Mucosa of gallbladder (tissue), 1 donor: ENCODE data around the gene SLC25A20. TPM values are rescaled to one million over a fixed set of nuclear protein-coding genes. Genes with fewer than 3 reads are reported as not detected.

Experiments
- DNase-seq: peaks from one replicate; pipeline ENCODE4 v3.0.0-alpha.2; 2020; ENCODE audit warnings: low spot score
- total RNA-seq: library from RNA; stranded (reverse); gene quantifications from one replicate; pipeline ENCODE4 v1.2.1, GENCODE V29; 2021
- donor health status: DM: no; HTN: no; CAD: no.

The SLC25A20 gene
- total RNA-seq, 1 donor from 2014 or later, result 24.4 TPM

DNA sequence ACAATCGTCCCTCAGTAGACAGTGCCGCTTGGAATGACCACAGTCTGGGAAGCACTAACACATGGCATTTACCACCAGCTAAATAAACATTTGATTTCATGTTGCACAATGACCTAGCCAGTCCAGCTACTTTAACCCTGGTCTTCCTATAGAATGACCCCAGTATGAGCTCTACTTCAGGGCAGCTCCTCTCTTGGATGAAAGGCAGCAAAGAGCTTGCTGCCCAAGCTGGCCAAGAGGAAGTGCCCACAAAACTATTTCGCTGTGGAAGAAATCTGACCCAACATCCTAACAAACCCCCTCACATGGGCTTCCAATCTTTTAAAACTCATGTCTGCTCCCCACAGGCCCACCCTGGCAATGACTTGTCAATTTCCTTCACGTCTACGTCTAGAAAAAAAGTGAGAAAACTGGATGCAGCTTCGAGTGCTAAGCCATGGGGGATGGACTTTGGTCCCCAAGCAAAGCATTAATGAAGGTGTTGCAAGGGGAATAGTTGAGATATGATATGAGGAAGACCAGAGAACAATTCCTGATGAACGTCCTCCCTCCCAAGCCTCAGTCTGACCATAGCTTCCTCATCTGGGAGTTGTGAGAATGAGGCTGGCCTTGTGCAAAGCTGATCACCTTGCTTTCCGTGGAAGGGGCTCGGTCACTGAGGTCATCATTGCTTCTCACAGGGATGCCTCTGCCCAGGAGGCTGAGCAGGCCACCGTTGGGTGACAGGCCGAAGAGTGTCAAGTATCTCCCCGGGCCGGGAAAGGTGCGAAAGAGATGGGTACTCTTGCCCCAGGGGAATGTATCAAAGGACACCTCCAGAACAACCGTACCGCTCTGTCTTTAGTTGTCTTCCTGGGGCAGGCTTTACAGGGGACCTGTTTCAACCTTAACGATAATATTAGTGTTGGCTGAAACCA lies 964 bp downstream of the SLC25A20 start:
- no peak for DNase-seq

DNA sequence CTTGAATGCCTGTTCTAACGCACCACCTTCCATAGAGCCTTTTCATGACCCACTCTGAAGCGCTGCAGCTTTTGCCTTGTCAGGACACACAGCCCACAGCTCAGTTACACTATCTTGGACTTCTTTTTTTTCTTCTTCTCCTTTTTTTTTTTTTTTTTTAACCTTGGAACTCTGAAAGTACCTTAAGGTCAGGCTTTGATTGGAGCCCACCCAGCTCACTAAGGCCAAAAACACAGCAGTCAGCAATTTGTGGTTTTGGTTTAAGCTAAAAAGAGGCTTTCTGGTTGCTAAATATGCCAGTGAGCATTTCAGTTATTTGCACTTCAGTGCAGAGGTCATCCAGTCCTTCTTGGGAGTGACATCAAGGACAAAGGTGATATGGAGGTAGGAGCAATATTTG lies 1.7 kb downstream of the SLC25A20 start:
- no peak for DNase-seq

DNA sequence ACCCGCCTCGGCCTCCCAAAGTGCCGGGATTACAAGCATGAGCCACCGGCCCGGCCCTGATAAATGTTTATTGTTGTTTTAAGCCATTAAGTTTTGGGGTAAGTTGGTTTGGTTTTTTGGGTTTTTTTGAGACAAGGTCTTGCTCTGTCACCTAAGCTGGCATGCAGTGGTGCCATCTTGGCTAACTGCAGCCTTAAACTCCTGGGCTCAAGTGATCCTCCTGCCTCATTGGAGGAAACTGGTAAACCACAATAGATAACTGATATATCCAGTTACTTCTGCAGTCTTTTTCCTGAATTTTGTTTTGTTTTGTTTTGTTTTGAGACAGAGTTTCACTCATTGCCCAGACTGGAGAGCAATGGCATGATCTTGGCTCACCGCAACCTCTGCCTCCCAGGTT lies 4.2 kb downstream of the SLC25A20 start:
- DNase-seq, result no peak

DNA sequence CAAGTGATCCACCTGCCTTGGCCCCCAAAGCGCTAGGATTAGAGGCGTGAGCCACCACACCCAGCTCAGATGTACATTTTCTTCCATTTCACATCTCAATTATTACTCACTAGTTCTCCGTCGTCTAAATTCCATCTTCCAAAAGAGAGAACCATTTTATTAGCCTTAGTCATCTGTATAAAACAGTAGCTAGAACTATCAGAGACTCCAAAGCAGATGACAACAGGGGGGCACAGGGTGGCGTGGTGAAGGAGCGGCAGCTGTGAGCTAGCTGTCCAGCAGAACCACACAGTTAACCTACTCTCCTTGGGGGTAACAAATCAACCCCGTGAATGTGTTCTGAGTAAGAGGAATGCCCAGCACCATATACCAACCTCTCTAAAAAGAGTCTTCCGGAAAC lies 7.1 kb downstream of the SLC25A20 start:
- DNase-seq, result no peak

DNA sequence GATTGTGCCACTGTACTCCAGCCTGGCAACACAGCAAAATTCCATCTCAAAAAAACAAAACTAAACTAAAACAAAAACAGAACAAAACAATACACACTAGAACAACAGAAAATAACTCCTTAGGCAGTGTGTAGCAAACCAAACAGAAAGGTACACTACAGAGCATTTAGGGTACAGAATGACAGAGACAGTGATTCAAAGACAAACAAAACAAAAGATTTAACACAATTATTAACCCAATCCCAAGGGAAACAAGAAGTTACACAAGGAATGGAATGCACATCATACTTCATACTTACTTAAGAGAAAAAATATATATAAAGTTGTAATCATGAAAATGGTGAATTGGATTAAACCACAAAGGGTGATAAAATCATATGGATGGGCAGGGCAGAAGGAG lies 12.9 kb downstream of the SLC25A20 start:
- DNase-seq, result no peak

DNA sequence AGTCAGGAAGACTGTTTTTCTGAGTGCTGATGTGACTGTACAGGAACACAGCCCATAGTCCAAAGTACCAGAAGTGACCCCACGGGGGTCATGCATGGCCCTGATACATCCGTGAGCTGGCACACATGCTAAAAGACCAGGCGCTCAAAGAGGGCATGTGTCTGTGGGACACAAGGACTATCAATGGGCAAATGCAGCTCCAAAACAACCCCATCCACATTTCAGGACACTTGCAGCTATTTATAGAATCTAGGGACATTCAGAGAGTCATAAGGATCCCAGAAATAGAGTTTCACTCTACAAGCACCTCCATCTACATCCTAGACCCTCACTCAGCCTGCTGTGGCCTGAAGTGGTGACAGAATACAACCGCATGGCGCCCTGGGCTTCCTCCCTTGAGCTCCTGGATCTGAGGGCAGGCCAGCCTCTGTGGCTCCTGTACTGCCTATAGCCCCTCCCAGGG lies 17.0 kb downstream of the SLC25A20 start:
- DNase-seq, result no peak

DNA sequence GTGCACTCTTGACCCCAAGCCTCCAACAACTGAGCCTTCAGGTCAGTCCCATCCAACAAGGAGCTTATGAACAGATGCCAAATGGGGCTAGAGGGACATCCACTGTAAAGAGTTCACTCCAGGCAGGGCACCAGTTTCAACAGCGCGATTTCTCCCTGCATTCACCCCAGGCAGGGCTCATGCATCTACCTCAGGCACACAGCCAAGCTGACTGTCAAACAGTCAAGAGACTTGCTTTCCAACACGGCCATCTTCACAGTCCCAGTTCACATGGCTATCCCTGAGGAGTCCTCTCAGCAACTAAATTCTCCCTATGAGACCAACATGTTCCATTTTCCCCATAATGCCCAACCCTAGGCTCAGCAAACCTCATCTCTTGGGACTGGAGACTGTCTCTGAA lies 17.7 kb downstream of the SLC25A20 start:
- no peak for DNase-seq

DNA sequence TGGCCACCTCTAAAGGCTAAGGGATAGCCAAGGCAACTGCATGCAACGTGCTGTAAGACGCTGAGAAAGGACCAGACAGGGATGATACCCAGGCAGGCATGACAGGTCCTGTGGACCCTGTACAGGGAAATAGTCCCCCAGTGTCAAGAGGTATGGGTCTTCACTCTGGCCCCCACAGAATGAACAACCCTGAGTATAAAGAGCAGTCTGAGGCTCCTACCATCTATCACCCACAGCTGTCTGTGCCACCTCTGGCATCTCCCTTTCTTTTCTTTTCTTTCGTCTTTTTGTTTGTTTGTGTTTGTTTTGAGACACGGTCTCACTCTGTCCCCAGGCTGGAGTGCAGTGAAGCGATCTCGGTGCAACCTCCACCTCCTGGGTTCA lies 18.7 kb downstream of the SLC25A20 start:
- no peak for DNase-seq

DNA sequence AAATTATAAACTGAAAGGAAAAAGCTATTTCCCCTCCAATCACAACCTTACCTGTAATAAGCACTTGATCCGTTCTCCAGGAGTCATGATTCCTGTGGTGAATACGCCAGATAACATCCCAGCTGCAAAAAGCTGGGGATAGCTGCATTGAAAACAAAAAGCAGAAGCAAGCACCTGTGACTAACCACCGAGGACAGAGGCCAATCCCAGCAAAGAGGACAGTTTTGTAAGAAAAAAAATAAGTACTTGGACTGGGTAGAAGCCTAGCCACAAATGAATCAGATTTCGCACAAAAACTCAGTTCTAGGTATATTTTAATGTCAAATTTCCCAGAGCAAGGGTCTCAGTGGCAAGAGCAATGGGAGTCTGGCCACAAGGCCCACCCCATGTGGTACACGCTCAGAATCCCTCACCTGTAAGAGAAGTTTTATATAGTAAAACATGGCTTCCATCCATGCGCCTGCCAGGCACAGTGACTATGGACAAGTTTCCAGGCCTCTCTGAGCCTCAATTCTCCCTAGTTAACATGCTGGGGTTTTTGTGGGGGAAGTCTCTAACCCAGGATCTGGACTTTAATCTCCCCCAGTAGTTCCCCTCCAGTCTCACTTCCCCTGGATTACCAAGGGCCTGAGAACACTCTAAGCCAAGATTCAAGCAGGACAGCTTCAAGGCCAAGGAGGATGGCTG lies 19.2 kb downstream of the SLC25A20 start:
- DNase-seq, result no peak

DNA sequence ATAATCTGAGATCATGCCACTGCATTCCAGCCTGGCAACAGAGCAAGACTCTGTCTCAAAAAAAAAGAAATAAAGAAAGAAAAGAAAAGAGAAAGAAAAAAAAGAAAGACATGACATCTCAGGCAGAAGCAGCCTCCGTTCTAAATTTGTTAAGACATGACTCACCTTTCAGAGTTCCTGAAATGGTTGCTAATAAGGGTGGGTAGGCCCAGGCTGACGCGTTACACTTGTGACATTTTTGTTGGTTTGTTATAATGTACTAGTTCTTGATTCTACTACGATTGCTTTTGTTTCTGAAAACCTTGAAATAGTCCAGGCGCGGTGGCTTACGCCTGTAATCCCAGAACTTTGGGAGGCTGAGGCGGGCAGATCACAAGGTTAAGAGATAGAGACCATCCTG lies 21.0 kb downstream of the SLC25A20 start:
- DNase-seq, result no peak

DNA sequence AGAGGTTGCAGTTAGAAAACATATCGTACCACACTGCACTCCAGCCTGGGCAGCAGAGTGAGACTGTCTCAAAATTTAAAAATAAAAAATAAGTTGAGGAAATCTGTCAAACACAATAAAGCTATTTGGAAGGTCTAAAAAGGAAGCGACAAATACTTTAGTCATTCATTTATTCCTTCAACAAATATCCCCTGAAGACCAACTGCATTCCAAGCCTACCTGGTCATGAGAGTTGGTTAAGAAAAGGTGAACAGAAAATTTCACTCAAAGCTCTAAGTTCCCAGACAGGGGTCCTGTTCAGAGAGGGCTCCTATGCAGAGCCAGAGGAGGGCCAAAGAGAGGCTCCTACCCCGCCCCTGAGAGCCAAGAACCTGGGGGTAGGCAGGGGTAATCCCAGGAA lies 35.6 kb downstream of the SLC25A20 start:
- no peak for DNase-seq

DNA sequence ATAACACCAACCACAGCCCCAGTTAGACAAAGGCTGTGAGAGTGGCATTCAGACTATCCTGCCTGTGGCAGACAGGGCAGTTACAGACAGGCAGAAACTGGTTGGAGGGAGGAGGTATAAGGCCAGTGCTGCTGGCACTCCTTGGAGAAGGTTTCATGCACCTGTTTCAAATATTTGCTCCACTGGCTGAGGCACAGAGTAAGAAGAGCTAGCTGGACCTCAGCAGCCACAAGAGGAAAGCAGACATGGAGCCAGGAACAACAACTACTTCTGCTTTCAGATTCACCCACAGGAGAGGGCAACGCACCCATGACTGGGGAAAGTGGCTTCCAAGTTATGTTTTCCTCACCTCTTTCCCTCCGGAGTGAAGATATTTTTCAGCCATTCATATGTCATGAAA lies 39.5 kb downstream of the SLC25A20 start:
- DNase-seq, result no peak

DNA sequence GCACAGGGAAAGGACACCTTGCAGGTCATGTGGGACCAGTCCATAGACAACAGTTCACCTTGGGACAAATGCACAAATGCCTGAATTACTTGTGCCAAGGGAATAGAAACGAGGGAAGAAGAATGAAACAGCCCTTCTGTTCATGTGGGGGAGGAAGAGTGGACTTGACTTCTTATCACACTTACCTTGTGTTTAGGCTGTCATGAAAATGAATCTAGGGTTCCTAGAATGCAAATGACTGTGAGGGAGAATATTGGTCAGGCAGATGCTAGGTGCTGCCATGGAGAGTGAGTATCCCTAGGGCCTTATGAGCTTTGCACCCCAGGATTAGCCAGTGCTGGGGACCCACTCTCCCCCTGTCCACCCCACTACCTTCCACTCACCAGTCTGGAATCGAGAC lies 40.0 kb downstream of the SLC25A20 start:
- no peak for DNase-seq

DNA sequence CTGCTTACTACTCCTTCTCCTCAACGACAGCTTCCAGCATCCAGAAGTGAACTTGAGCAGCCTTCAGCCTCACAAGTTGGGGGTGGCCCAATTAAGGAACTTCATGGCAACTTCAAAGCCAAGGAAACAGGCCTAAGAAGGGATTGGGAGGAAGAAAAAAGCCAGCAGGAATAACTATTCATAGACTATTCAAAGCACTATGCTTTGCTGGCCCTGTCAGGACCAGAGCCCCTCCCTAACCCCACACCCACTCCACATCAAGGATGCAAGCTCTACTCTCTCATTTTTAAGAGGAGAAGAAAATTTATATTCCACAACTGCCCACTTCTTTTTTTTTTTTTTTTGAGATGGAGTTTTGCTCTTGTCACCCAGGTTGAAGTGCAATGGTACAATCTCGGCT lies 41.0 kb downstream of the SLC25A20 start:
- no peak for DNase-seq

DNA sequence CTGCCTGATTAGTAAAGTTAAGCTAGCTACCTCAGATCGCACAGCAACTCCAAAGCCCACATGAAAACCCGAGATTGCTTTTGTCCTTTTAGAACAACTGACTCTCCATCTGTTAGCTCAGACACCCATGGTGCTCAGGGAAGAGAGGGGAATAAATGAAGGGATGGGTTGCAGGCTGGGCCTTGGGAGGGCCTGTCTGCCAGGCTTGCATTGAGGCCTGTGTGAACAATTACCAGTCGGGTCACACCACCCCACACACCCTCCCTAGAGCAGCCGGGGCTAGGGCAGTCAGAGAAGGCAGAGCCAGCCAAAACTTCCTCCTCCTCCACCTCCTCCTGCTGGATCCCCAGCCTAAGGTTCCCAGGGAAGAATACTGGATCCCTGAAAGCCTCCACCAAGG lies 42.2 kb downstream of the SLC25A20 start:
- DNase-seq, result no peak

DNA sequence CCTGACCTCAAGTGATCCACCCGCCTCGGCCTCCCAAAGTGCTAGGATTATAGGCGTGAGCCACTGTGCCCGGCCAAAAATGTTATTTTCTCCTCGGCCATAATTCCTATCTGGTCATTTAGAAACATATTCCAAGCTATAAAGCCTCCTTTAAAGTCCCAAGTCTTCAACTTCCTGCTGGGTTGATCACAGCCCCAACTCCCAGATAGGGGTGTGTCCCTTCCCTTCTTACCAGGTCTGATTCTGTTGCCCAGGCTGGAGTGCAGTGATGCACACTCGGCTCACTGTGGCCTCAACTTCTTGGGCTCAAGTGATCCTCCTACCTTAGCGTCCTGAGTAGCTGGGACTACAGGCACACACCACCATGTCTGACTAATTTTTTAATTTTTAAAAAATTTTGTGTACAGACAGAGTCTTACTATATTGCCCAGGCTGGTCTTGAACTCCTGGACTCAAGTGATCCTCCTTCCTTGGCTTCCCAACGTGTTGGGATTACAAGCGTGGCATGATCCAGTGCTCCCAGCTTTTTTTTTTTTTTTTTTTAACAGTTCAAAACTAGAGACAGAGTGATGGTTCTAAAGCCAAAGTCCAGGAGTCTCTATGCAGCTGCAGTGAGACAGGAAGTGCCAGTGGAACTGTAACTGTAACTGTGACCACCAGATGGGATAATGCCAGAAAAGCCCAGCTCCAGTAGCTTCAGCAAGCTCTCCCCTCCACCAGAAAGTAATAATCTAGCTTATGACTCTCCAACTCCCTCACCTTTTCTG lies 42.8 kb downstream of the SLC25A20 start:
- DNase-seq, result no peak

DNA sequence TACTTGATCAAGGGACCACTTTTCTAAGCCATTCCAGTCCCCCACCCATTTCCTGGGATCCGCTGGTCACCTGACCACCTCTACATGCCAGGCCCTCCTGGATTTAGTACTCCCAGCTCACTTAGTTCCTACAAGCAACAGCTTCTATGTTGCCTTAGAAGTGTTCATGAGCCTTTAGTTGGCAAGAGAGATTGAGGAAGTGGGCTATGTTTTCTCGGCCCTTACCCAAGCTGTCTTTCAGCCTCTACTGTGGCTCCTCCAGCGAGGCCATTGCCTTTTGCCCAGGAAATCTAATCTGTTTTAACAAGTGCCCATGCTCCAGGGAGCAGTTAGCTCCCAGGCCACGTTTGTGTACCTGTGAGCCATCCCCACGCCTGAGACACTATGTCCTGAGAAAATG lies 46.5 kb downstream of the SLC25A20 start:
- no peak for DNase-seq

DNA sequence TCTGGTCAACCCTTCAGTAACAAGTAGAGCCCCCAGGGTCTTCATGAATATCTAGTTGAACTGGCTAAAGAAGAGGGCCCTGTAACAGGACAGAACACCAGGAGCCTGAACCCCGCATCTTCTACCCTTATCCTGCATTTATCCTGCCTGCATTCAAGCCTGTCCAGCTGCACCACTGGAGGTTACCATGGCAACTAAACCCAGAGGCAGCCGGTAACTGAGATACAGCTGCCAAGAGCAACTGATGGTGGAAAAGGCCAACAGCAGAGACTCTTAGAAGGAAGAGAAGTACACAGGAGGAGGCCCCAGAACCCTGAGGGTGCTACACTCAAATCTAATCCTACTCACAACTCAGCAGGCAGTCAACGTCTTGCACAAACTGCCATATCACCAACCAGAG lies 47.3 kb downstream of the SLC25A20 start:
- no peak for DNase-seq

DNA sequence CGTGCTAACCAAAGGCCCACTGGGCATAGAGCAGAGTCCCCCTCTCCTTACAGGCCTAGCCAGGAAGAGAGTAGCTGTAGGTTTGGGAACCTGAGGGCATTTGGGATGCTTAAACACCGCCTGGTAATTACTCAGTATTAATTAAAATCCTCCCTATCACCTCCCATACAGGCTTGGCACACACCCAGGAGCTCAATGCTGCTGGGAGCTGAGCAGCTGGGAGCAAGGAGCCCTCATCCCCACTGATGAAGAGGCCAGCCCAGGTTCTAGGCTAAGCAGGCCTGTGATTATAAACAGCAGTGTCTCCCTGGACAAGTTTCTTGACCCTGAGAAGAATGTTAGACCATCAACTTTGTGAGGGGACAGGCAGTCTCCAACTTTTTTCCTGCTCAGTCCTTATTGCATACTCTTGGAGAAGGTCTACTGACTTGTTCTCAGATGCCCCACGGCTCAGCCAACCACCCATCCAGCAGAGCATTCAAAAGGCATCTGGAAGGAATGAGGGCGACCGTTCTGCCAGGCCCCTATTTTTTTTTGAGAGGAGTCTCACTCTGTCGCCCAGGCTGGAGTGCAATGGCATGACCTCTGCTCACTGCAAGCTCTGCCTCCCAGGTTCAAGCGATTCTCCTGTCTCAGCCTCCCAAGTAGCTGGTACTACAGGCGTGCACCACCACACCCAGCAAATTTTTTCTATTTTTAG lies 49.7 kb downstream of the SLC25A20 start:
- no peak for DNase-seq

DNA sequence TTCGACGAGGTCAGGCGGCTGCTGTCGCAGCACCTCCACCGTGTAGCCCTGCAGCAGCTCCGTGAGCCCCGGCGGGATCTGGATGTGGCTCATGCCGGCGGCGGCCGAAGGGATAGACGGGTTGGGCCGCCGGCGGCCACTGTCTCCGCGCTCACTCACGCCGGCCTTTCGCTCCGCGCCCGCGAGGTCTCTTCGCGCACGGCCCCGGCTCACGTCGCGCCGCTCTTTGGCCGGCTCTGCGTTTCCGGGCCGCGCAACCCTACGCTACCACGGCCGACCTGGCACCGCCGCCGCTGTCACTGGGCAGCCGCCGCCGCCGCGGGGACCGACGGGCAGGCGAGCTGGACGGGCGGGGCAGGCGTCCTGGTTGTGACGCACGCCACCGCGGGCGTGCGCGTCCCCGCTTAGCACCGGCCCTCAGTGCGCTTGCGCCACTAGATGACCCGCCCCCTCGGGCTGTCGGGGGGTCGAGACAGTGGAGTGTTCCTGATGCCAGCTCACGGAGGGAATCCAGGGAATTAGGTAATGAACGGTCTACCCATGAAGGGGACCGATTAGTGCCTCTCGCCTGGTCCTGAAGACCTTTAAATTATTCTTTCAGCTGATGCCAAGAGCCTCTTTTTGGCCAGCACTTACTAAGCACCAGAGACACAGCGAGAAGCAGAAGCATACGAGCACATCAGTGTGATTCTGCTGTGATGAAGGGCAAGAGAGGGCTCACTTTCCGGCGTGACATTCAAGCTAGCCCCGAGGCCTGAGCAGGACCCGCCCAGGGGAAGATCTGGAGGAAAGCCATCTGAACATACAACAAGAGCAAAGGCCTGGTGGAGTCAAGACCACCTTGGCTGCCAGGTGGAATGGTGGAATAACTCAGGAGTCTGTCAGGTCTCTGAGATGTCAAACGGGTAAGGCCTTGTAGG lies 50.9 kb downstream of the SLC25A20 start, which contains the start of gene PRKAR2A:
TSS of gene PRKAR2A (minus strand) at position 371 of the 920 bp plus-strand sequence. CDS start at position 93, 278 bp downstream.
- DNase-seq, result peak; percentile 86
